GM12873 (cell line): ENCODE results near the gene ELOA.

ENCODE experiments used
- TF ChIP-seq, protein P1 (sequence below): IDR thresholded peaks from 2 replicates; pipeline ENCODE4 v1.5.1; 2012; ENCODE audit warnings: low read depth, mild to moderate bottlenecking, moderate library complexity, low read length, control low read depth; ENCODE audit not compliant: insufficient read depth; ENCODE audit errors: missing control alignments

Gene ELOA

DNA sequence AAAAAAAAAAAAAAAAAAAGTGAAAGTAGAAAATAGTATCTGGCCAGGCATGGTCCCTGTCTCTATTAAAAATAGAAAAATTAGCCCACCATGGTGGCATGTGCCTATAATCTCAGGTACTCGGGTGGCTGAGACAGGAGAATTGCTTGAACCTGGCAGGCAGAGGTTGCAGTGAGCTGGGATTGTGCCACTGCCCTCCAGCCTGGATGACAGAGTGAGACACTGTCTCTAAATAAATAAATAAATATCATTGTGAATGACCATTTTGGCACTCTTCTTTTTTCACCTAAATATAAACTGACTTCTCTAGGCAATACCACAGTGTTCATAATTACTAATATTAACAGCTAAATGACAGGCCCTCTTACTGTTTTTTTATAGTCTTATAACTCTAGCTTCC lies 14.5 kb downstream of the ELOA start:
- TF ChIP-seq, protein P1, sequence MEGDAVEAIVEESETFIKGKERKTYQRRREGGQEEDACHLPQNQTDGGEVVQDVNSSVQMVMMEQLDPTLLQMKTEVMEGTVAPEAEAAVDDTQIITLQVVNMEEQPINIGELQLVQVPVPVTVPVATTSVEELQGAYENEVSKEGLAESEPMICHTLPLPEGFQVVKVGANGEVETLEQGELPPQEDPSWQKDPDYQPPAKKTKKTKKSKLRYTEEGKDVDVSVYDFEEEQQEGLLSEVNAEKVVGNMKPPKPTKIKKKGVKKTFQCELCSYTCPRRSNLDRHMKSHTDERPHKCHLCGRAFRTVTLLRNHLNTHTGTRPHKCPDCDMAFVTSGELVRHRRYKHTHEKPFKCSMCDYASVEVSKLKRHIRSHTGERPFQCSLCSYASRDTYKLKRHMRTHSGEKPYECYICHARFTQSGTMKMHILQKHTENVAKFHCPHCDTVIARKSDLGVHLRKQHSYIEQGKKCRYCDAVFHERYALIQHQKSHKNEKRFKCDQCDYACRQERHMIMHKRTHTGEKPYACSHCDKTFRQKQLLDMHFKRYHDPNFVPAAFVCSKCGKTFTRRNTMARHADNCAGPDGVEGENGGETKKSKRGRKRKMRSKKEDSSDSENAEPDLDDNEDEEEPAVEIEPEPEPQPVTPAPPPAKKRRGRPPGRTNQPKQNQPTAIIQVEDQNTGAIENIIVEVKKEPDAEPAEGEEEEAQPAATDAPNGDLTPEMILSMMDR, result no peak

DNA sequence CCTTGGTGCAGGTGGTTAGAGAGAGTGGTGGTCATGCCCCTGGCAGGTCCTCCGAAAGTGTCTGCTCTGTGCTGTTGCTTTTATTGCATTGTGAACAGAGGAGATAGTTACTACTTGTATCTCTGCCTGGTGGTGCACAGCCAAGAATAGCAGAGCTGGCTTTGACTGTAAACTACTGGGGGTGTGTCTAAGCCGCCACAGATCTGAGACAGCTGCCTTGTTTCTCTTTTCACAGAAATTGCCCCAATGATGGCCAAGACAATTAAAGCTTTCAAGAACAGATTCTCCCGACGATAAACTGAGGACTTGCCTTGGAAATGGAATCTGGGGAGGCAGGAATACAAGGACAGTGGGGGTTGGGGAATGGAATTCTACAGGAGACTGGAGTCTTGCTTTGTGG lies 16.0 kb downstream of the ELOA start:
- TF ChIP-seq, protein P1, result no peak

DNA sequence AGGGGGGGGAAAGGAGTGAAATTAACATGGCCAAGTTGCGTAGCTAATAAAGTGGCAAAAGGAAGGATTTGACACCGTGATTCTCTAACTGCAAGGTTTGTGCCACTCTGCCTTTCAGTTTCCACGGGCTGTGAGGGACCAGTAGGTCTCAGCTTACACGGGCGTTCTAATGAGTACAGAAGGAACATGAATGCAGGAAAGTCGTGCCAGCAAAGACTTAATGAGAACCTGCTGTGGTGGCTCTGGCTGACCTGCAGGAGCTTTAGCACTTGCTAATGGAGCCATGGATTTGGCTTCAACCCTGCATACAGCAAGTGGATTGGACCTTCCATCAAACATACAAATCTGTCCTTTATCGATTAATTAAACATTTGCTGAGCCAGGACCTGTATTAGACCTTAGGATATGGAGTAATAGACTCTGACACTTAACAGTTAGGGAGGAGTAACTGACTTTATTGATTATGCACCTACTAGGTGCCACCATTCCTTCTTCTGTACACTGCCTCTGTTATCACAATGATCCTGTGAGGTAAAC lies 19.8 kb downstream of the ELOA start:
- TF ChIP-seq, protein P1, result no peak

DNA sequence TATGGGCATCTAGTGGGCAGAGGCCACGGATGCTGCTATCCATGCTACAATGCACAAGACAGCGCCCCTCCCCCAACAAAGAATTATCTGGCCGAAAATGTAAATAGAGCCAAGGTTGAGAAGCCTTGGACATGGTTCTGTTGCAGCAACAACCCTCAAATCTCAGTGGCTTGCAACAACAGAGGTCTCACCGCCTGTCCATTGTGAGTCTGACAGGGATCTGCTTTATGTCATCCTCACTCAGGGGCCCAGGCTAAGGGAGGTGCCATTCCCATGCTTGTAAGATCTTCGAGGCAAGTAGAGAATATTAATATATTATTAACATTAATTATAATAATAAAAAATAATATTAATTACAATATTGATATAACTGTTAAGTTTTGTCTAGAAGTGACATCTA lies 25.5 kb downstream of the ELOA start:
- TF ChIP-seq, protein P1, result no peak

DNA sequence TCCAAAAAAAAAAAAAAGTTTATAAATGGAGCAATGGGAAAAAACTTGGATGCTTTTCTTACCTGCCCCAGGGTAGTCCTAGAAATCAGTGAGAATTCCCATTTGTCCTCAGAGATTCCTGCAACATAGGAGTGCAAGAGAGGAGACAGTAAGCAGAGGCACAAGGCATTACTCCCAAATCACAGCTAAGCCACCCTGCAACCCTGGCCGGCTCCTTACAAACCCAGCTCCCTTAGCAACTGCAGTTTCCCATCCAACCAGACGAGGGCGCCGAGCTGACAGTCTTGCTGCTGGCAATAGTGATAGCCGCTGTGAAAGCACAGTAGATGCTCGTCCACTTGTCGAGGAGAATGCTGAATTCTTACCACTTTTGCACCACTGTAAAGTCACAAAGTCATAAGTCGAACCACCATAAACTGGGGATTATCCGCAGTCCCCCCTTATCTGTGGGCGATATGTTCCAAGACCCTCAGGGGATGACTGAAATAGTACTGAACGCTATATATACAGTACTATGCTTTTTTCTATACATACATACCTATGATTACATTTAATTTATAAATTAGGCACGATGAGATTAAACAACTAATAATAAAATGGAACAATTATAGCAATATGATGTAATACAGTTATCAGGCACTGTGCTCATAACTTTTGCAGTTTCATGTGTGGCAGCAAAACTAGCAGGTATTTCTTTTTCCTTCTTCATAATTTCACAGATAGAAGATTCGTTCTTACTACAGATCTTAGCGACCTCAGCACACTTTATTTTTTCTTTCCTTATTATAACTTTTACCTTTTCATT lies 29.0 kb downstream of the ELOA start:
- TF ChIP-seq, protein P1, result peak; percentile 98

DNA sequence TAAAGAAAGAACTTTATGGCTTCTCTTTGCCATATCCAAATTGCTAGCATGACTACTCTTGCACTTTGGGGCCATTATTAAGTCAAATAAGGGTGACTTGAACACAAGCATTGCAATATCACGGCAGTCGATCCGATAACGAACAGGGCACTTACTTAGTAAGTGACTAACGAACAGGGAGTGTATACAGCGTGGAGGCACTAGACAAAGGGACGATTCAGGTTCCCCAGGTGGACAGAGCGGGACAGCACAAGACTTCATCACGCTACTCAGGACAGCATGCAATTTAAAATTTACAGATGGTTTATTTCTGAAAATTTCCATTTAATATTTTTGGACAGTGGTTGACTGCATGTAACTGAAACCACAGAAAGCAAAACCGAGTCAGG lies 29.6 kb downstream of the ELOA start:
- TF ChIP-seq, protein P1, result no peak

DNA sequence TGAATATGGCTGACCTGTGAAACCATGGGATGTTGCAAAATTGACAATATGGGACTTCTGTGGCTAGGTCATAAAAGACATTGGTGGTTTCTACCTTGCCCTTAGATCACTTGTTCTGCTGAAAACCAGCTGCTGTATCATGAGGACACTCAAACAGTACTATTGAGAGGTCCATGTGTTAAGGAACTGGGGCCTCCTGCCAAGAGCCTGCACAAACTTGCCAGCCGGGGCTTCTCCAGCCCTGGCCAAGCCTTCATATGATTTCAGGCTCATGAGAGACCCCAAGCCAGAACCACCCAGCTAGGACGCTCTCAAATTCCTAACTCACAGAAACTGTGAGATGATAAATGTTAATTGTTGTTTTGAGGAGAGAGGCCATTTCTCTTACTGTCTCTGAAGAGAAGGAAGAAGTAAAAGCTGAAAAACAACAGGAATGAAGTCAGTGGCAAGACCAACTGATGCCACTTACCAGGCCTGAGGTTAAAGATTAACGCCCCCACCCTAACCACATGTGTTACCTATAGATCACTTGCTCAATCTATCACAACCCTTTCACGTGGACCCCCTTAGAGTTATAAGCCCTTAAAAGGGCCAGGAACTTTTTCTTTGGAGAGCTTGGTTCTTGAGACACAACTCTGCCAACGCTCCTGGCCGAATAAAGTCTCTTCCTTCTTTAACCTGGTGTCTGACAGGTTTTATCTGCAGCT lies 31.1 kb downstream of the ELOA start:
- TF ChIP-seq, protein P1, result no peak
